SIG-M5 treated with dmso at 0.1 percent for 504 hours (cell line): ENCODE data around the gene DEFB108B.
"Not testable (repeated sequence)": the region's sequence is repeated elsewhere in the genome, so short reads cannot be mapped to it uniquely, and the experiment has no call there.

Experiments
- DNase-seq: peaks from one replicate; lab custom pipeline; 2025; ENCODE audit not compliant: unreplicated experiment; lab: John Stamatoyannopoulos, UW

The DEFB108B gene

GRCh38 chr11:71813481-71814355 lies 19.3 kb upstream of the DEFB108B start:
- peak; percentile 47 for DNase-seq

GRCh38 chr11:71821539-71821938 lies 11.5 kb upstream of the DEFB108B start:
- not testable (repeated sequence) for DNase-seq

- DNase-seq: not testable (repeated sequence)
These were observed 3.8 kb upstream of the DEFB108B start for GRCh38 chr11:71829247-71829646.

GRCh38 chr11:71829686-71830085 lies 3.3 kb upstream of the DEFB108B start:
- not testable (repeated sequence) for DNase-seq

GRCh38 chr11:71842720-71843119 lies 9.7 kb downstream of the DEFB108B start:
- DNase-seq: not testable (repeated sequence)

- DNase-seq: not testable (repeated sequence)
These were observed 10.4 kb downstream of the DEFB108B start for GRCh38 chr11:71843355-71843754.

- DNase-seq: no peak
These were observed 10.9 kb downstream of the DEFB108B start for GRCh38 chr11:71843858-71844257.

- DNase-seq: not testable (repeated sequence)
These were observed 20.9 kb downstream of the DEFB108B start for GRCh38 chr11:71853895-71854294.

GRCh38 chr11:71855880-71856279 lies 22.9 kb downstream of the DEFB108B start:
- DNase-seq: not testable (repeated sequence)

GRCh38 chr11:71860835-71861234 lies 27.8 kb downstream of the DEFB108B start:
- DNase-seq: not testable (repeated sequence)

- DNase-seq: peak; percentile 36
These were observed 31.1 kb downstream of the DEFB108B start for GRCh38 chr11:71863978-71864627.

- DNase-seq: not testable (repeated sequence)
These were observed 34.2 kb downstream of the DEFB108B start for GRCh38 chr11:71867209-71867608.

- not testable (repeated sequence) for DNase-seq
These were observed 36.9 kb downstream of the DEFB108B start for GRCh38 chr11:71869931-71870330.

GRCh38 chr11:71870661-71871060 lies 37.7 kb downstream of the DEFB108B start:
- not testable (repeated sequence) for DNase-seq

- not testable (repeated sequence) for DNase-seq
These were observed 43.3 kb downstream of the DEFB108B start for GRCh38 chr11:71876262-71876661.

- not testable (repeated sequence) for DNase-seq
These were observed 45.1 kb downstream of the DEFB108B start, which contains the start of gene DEFB131B for GRCh38 chr11:71878059-71878458. Gene DEFB131B, plus strand, starts transcription at chr11:71878453. Its CDS starts 0 bp downstream, at chr11:71878453.

- not testable (repeated sequence) for DNase-seq
These were observed 52.8 kb downstream of the DEFB108B start for GRCh38 chr11:71885806-71886205.
